ENCODE results near the gene CACNB4. TPM values are rescaled to one million over a fixed set of nuclear protein-coding genes. Genes with fewer than 3 reads are reported as not detected.

Gene CACNB4
- total RNA-seq, 1 experiment from 2014 or later = 2.0 TPM

- H4K20me1 ChIP-seq (ENCODE audit: insufficient read depth) = no peaks in the 10 kb centered on the region
- H3K4me2 ChIP-seq (ENCODE audit: low read length) = no peak overlapping the region
- ATAC-seq = no peak
- POLR2A ChIA-PET = no interaction called here
- no peaks in the 10 kb centered on the region for H3K36me3 ChIP-seq (ENCODE audit: control insufficient read depth in 1 of 2, insufficient read depth in 2 of 2, low read length in 2 of 2)
- intact Hi-C loops (cut with micrococcal nuclease) = no loop called here
- no peaks in the 10 kb centered on the region for H3K9me3 ChIP-seq (ENCODE audit: control insufficient read depth in 1 of 2, insufficient read depth in 1 of 2, low read depth in 1 of 2, low read length in 2 of 2)
- TF ChIP-seq ELF1 (IDR thresholded peaks at IDR 0.05; ENCODE audit: borderline replicate concordance, low read depth) = no peak
- no peak for TF ChIP-seq EZH2phosphoT487 (IDR thresholded peaks at IDR 0.05; ENCODE audit: borderline replicate concordance)
- no peak for TF ChIP-seq TCF7L2 (IDR thresholded peaks at IDR 0.05; ENCODE audit: borderline replicate concordance, extremely low read depth, insufficient read depth, insufficient read length)
- TF ChIP-seq JUND (IDR thresholded peaks at IDR 0.05) = no peak
- no peak for TF ChIP-seq EZH2 (IDR thresholded peaks at IDR 0.05)
- no peak for TF ChIP-seq SP1 (IDR thresholded peaks at IDR 0.05; ENCODE audit: low read depth)
- no peak for TF ChIP-seq SIN3A (IDR thresholded peaks at IDR 0.05; ENCODE audit: low read depth)
- no peak for TF ChIP-seq ZFX (IDR thresholded peaks at IDR 0.05)
- TF ChIP-seq ZNF274 (IDR thresholded peaks at IDR 0.05; ENCODE audit: low read depth, low read length) = no peak
- TF ChIP-seq CTCF (IDR thresholded peaks at IDR 0.05 in 2 of 3, conservative IDR thresholded peaks at IDR 0.05 in 1 of 3; ENCODE audit: borderline replicate concordance in 1 of 3, insufficient read depth in 1 of 3, low read depth in 2 of 3, low read length in 2 of 3) = no peak
- TF ChIP-seq RAD21 (IDR thresholded peaks at IDR 0.05; ENCODE audit: low read depth) = no peak
- no peak for TF ChIP-seq CBX3 (IDR thresholded peaks at IDR 0.05; ENCODE audit: low read depth)
- TF ChIP-seq ZBTB33 (IDR thresholded peaks at IDR 0.05; ENCODE audit: extremely low read depth, insufficient replicate concordance, low read length) = no peak
- no peak for TF ChIP-seq POLR2A (IDR thresholded peaks at IDR 0.05; ENCODE audit: borderline replicate concordance, extremely low read depth, insufficient read depth, insufficient read length)
- TF ChIP-seq EGR1 (IDR thresholded peaks at IDR 0.05; ENCODE audit: low read depth) = no peak
- TF ChIP-seq POLR2AphosphoS5 (IDR thresholded peaks at IDR 0.05; ENCODE audit: low read depth, low read length) = no peak
- TF ChIP-seq CEBPB (IDR thresholded peaks at IDR 0.05; ENCODE audit: low read depth) = no peak
- no peak for TF ChIP-seq MAX (IDR thresholded peaks at IDR 0.05)
- TF ChIP-seq REST (IDR thresholded peaks at IDR 0.05; ENCODE audit: low read depth) = no peak
- H2AFZ ChIP-seq (ENCODE audit: low read depth, low read length, poor library complexity, severe bottlenecking) = no peak overlapping the region
- no peak for DNase-seq (ENCODE audit: low read depth, low spot score)
- no peaks in the 10 kb centered on the region for H3K4me1 ChIP-seq (ENCODE audit: control insufficient read depth in 1 of 2, insufficient read depth in 2 of 2, low read length in 2 of 2)
- CTCF ChIA-PET = interaction anchor here (0.7 kb wide), 1 partner anchor 51 kb away, joined by 3 read pairs; no protein-coding TSS in a partner anchor
- no peak overlapping the region for H3K4me3 ChIP-seq (replicated peaks in 1 of 2; ENCODE audit: low read depth in 1 of 2, low read length in 2 of 2)
- no peaks in the 10 kb centered on the region for H3K79me2 ChIP-seq (ENCODE audit: insufficient read depth, low read length)
- RAD21 ChIA-PET (ENCODE audit: low non-redundant PET in 1 of 2, low total read pairs in 2 of 2, uncharacterized antibody in 2 of 2, unreplicated experiment in 2 of 2) = no interaction called here
- BruUV-seq (replicated peaks) = no TSS peak
- no peaks in the 10 kb centered on the region for H3K9me2 ChIP-seq (ENCODE audit: insufficient read depth)
- H3K27me3 ChIP-seq (ENCODE audit: insufficient read depth, low read length) = no peaks in the 10 kb centered on the region
- no peak overlapping the region for H3K27ac ChIP-seq (ENCODE audit: low read depth, low read length)
- no peak overlapping the region for H3K9ac ChIP-seq (ENCODE audit: low read length)
These were observed 125.6 kb downstream of the CACNB4 start for GRCh38 chr2:151973013-151973900.

Measured in HCT116 (cell line).